RKO (cell line): ENCODE results near the gene SSBP3.
"Not testable (repeated sequence)": the region's sequence is repeated elsewhere in the genome, so short reads cannot be mapped to it uniquely, and the experiment has no call there.

Experiments used
- DNase-seq: peaks from one replicate; pipeline ENCODE4 v3.0.0-alpha.2; 2016; ENCODE audit warnings: low spot score

SSBP3 gene

GRCh38 chr1:54406339-54407153, at the start of gene SSBP3:
Gene SSBP3 (minus strand): TSS chr1:54406394.
- DNase-seq, result peak; percentile 90

- no peak for DNase-seq
Observed at GRCh38 chr1:54453509-54453908, 47.3 kb upstream of the SSBP3 start.

- DNase-seq, result no peak
Observed at GRCh38 chr1:54453022-54453421, 46.8 kb upstream of the SSBP3 start.

- not testable (repeated sequence) for DNase-seq
Observed at GRCh38 chr1:54449431-54449830, 43.2 kb upstream of the SSBP3 start.

- not testable (repeated sequence) for DNase-seq
Observed at GRCh38 chr1:54448801-54449200, 42.6 kb upstream of the SSBP3 start.

- not testable (repeated sequence) for DNase-seq
Observed at GRCh38 chr1:54447081-54447480, 40.9 kb upstream of the SSBP3 start.

GRCh38 chr1:54442185-54442584, 36.0 kb upstream of the SSBP3 start:
- DNase-seq, result no peak

- DNase-seq, result no peak
Observed at GRCh38 chr1:54439550-54440223, 33.5 kb upstream of the SSBP3 start.

GRCh38 chr1:54437783-54438182, 31.6 kb upstream of the SSBP3 start:
- DNase-seq, result no peak

- DNase-seq, result no peak
Observed at GRCh38 chr1:54436826-54437225, 30.6 kb upstream of the SSBP3 start.

GRCh38 chr1:54429838-54430237, 23.6 kb upstream of the SSBP3 start:
- DNase-seq, result no peak

GRCh38 chr1:54428837-54429518, 22.8 kb upstream of the SSBP3 start:
- no peak for DNase-seq

- no peak for DNase-seq
Observed at GRCh38 chr1:54425152-54425584, 19.0 kb upstream of the SSBP3 start.

- no peak for DNase-seq
Observed at GRCh38 chr1:54424398-54424797, 18.2 kb upstream of the SSBP3 start.

- no peak for DNase-seq
Observed at GRCh38 chr1:54421101-54421504, 14.9 kb upstream of the SSBP3 start.

GRCh38 chr1:54418598-54418997, 12.4 kb upstream of the SSBP3 start:
- DNase-seq, result not testable (repeated sequence)

- no peak for DNase-seq
Observed at GRCh38 chr1:54417123-54417522, 10.9 kb upstream of the SSBP3 start.

GRCh38 chr1:54416435-54416834, 10.2 kb upstream of the SSBP3 start:
- DNase-seq, result no peak

GRCh38 chr1:54415991-54416390, 9.8 kb upstream of the SSBP3 start:
- no peak for DNase-seq

GRCh38 chr1:54415533-54415932, 9.3 kb upstream of the SSBP3 start:
- DNase-seq, result no peak

GRCh38 chr1:54413732-54414131, 7.5 kb upstream of the SSBP3 start:
- no peak for DNase-seq

- DNase-seq, result peak; percentile 88
Observed at GRCh38 chr1:54413295-54413694, 7.1 kb upstream of the SSBP3 start.

- no peak for DNase-seq
Observed at GRCh38 chr1:54410359-54410758, 4.2 kb upstream of the SSBP3 start.
